GM18526 (cell line): ENCODE measurements around the gene PCNX1.

ENCODE experiments used
- POLR2A ChIP-seq: IDR thresholded peaks from 3 replicates; pipeline ENCODE4 v1.6.1; 2011; ENCODE audit not compliant: insufficient read length; ENCODE audit errors: extremely low read depth

The PCNX1 gene

DNA sequence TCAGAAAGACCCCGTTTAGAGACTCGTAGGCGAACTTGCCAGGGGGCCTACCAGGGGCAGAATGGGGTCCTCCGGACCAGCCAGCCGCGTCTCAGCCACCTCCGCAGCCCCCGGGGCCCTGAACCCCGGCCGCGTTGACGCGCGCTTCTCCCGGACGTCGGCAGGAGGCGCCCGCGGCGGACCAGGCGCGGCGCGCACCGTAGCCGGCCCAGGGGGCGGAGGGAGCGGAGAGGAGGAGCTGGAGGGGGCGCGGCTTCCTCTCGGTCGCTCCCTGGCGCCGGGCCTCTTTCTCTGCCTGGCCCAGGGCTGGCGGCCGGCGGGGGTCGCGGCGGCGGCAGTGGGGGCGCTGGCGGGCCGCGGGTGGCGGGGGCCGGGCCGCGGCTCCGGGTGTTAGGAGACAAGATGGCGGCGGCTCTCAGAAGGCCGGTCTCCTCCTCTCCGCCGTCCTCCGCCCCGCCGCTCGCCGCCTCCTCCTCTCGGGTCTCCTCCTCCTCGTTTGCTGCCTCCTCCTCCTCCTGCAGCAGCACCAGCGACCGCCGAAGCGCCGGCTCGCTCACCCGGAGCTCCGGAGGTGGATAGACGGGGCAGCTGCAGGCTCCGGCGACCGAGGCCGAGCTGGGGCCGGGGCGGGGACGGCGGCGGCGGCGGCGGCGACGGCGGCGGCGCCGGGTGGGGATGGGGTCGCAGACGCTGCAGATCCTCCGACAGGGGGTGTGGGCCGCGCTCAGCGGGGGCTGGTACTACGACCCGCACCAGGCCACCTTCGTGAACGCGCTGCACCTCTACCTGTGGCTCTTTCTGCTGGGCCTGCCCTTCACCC lies at the start of gene PCNX1:
Gene PCNX1 (plus strand): TSS at position 284 of the 820 bp plus-strand sequence. CDS start 392 bp downstream, at position 676.
- TF ChIP-seq POLR2A, result peak; percentile 62

DNA sequence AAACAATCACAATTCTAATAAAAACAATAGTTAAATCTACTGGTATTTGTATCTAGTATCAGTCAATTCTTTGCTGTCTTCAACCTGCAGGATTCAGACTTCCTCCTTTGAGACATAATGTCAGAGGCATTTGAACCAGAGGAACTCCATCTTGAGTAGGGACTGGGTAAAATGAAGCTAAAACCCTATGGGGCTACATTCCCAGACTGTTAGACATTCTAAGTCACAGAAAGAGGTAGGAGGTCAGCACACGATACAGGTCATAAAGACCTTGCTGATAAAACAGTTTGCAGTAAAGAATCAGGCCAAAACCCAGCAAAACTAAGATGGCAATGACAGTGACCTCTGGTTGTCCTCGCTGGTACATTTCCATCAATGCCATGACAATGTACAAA lies 49.8 kb upstream of the PCNX1 start:
- TF ChIP-seq POLR2A, result no peak

DNA sequence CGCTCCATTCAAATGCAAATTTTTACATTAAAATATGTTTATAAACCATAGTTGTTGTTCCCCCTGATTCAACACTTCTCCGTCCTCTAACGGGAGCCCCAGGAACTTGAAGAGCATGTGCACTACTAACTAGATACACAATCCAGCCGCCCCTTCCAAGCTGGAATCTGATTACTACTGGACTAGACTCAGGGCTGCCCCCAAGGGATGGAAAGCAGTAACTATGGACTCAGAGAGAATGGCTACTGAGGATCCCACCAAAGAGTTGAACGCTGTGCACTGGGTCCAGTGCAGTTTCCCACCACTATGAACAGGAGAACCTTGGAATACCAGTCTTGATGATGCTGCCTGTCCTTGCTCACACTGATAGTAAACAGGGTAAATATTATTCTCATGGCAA lies 48.6 kb upstream of the PCNX1 start:
- TF ChIP-seq POLR2A, result no peak

DNA sequence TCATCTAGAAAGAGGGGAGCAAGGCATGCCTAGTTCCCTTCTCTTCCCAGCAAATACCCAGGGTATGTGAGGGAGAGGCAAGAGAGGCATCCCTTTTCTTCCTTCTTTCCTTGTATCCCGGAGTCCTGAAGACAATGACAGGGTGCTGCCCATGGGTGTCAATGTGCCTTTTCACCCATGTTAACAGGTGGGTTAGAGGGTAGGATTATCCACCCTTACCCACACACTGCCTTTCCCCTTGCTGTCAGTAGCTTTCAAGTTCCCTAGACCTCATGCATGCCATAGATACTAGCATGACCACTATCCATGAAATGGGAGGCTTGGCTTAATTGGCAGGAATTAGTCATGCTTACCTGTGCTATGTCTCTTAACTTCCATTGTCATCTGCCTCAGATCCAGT lies 36.3 kb upstream of the PCNX1 start:
- no peak for TF ChIP-seq POLR2A

DNA sequence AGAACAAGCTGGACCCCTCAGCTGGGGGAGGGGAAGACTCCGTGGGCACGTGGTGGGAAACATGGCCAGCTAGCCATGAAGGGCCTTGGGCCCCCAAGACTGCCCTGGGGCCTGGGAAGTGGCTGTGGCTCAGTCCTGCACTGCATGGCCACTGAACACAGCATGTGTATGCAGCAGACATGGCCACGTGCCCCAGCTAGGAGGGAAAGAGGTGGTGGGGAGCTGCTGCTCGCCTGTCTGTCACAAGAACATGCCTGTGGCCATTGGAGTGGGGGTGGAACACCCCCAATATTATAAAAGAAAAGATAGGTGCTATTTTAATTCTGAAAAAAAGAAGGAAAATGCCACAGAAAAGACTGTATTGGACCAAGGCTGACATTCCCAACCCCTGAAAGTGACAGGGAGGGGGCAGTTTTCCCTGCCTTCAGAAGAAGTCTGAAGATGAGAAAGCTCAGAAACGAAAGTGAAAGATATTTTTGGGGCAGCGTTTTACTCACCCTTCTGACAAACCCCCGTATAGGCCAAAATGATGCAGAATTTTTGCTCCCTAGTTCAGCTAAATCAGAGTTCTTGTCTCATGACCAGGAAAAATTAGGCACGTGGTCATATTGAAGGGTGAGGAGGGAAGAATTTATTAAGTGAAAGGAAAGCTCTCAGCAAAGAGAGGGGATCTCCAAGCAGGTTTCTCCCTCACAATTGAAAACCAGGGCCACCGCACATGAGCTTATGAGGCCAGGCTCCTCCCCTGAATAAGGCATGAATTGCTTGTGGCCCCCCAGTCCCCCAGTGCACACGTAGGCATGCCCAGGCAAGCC lies 35.2 kb upstream of the PCNX1 start:
- TF ChIP-seq POLR2A, result no peak

DNA sequence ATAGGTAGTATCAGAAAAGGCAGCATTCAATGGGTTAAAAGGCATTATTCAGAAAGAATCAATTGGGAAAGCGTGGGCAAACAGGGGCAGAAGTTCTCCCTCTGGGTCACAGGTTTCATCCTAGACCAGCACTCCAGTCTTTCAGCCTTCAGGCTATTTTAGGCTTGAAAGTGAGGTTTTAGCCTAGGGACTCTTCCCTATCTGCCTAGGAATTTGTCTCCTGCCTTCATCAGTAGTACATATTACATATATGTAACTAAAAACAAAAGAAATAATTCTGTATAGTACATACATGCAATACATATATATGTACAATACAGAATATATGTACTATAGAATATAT lies 34.6 kb upstream of the PCNX1 start:
- no peak for TF ChIP-seq POLR2A

DNA sequence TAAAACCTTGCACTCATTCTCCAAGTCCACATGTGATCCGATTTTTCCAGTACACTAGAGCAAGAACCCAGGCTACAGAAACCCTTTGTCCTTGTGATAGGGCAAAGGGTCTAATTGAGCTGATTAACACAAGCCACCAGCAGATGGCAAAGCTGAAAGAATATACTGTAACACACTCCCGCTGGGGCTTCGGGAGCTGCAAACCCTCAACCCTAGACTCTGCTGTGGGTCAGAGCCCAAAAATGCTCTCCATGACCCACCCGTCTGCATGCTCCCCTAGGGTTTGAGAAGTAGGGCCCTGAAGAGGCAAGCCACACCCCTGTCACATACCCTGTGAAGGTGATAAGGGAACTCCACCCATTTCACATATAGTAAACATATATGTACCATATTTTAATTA lies 33.6 kb upstream of the PCNX1 start:
- TF ChIP-seq POLR2A, result no peak

DNA sequence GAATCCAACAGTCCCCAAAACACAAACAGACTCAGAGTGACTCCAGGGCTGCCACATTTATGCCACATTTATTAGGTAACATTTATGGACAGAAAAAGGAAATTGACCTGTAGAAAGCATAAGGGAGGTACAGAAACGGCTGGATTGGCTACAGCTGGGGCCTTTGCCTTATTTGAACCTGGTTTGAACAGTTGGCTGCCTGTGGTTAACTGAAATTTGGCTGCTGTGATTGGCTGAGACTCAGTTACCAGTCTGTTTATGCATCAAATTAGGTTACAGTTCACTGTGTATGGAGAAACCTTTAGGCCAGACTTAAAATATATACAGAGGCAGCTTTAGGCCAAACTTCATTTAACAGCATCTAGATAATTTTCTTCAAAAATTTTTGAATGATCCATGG lies 27.8 kb upstream of the PCNX1 start:
- no peak for TF ChIP-seq POLR2A

DNA sequence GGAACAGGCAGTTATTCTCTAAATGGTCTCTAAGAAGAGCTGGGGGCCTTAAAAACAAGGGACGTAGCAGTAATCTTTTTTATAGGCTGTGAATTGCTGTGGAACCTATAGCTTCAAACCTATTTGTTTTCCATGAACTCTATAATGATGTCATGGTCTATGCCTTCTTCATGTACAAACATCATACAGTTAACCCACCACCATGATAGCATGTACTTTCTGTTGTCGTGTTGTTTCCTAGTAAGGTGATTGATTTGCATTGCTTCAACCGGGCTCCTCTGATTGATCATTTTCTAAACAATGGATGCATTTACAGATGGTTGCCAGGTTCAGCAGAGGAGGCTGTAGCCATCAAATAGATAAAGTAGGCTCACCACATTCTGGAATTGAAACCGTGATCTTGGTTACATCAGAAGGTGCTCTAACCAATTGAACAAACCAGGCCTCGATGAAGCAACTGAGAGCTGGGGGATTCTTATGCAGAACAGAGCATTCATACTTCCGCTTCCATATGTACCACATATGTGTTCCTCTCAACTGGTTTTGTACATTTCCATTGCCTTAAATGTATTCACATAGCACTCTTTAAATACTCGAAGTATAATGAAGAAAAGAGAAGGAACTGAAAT lies 25.6 kb upstream of the PCNX1 start:
- TF ChIP-seq POLR2A, result no peak

DNA sequence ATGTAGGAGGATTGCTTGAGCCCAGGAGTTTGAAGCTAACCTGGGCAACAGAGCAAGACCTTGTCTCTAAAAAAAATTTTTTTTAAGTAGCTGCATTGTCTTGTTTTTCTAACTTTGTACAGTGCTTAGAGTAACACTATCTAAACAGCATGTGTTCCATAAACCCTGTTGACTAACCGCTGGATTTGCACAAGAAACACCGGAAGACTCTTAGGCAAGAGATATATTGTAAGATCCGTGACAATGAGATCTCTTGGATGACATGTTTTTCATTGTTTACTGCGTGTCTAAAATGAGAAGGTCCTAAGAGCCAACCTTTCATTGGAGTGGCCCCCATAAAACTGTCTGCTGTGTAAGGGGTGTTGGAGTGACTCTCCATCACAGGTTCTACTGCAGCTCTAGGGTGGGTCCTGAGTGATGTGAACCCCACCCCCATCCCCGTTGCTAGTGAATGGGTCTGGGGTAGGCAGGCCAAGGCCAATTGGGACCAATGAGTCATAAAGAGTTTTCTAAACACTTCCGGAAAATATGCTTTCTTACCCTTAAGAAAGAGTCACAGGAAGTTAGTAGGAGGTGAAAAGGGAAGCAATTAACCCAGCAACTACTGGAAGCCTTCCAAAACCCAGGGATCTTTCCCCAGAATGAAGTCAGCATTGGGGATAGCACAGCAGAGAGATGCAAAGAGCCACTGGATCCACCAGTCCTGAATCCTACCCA lies 24.3 kb upstream of the PCNX1 start:
- no peak for TF ChIP-seq POLR2A

DNA sequence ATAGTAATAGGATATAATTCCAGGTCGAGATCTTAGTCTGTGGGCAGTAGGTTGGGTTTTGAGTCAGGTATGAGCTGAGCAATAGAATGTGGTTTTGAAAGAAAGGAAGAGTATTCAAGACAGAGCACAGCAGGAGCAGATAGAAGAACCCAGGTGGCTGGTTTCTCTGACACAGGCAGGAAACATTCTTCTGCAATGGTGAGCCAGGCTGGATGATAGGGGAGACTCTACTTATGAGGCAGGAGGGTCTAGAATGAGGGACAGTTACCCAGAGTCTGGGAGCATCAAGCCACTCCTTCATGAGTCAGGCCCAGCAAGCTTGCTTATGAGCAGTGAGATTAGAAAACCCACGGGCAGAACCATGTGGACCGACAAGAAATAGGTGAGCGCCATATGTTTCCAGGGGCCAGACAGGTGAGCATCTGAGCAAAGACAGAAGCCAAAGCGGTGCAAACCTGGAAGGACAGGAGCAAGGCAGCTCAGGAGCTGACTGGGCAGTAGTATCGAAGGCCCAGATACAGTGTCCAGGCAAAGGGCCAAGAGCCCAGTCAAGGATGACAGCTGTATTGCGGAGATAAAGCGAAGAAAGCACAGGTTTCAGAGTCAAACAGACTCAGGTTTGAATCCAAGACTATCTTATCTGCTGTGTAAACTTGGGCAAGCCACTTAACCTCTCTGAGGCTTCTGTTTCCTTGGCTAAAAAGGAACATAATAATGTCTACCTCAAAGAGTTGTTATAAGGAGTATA lies 22.5 kb upstream of the PCNX1 start:
- no peak for TF ChIP-seq POLR2A

DNA sequence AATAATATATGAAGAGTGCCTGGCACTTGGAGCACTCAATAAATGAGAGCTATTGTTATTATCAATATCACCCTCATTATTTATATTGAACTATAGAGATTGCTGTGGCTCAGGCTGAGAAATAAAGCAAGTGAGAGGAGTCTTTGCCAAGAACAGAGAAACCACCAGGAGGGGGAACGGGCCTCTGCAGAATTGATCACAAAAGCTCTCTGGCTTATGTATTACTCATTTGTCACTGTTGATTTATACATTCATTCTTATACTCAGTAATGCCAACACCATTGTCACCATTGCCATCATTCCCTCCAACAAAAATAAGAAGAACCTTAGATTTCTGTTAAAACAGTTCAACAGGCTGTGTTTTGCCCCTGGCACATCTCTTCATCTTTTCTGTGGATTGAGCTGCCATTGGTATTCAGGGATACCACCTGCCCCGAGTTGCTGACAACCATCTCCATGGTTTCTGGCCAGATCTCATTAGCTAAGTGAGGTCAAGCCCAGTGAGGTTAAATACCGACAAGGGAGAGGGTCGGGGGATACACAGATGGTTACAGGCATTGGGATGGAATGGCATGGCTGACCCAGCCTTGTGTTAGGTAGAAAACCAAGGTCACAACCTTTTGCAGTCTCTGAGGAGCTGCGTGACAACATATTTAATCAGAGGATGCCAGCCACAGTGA lies 21.8 kb upstream of the PCNX1 start:
- TF ChIP-seq POLR2A, result no peak

DNA sequence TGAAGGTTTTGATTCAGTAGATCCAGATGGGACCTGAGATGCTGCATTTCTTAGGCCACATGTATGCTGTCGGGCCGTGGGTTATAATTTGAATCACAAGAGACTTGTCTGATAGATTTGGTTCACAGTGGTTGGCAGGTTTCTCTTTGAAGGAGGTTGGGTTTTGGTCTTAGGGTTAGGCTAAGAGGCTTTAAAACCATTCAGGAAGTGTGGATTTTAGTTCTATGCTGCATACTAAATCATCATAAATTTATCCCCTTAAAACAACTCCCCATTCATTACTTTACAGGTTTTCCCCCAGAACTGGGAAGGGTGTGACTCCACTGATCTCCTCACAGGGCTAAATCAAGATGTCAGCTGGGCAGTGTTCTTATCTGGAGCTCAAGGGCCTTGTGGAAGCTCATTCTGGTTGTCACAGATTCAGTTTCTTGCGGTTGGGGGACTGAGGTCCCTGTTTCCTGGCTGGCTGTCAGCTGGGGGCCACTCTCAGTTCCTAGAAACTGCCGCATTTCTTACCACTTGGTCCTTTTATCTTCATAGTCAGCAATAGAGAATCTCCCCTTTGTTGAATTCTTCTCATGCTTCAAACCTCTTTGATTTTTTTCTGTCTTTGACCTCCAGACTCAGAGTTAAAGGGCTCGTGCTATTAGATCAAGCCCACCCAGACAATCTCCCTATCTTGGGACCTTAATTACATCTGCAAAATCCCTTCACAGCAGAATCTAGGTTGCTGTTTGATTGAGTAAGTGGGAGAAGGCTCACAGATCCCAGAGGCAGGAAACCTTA lies 20.6 kb upstream of the PCNX1 start:
- TF ChIP-seq POLR2A, result no peak
